22Rv1 (cell line): ENCODE data around the gene NUP205.

Source experiments
- CTCF ChIP-seq: fragments of 450-650 bp; IDR thresholded peaks from 2 replicates; pipeline ENCODE4 v1.5.1; 2017; ENCODE audit warnings: mild to moderate bottlenecking
- ZFX ChIP-seq: fragments of 450-650 bp; IDR thresholded peaks from 2 replicates; pipeline ENCODE4 v1.6.1; 2017; ENCODE audit warnings: antibody characterized with exemption, borderline replicate concordance

DNA sequence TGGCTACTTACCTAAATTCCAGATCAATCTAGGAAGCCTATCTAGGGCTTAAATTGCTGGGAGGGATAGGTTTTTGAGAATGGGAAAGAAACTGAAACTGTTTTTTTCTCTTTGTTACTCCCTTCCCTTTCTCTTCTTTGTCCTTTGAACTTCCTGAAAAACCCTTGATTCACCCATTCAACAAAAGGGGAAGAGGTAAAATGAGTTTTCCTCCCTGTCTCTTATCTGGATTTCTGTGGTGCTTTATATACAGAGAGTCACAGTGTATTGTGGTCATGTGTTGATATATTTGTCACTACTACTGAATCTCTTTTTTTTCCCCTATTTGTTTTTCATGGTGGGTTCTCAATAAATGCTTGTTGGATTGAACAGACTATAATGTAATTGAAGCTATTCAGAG lies 19.8 kb upstream of the NUP205 start:
- TF ChIP-seq CTCF (no peak), ZFX (no peak)
